Suppressor macrophage (primary cell): ENCODE measurements around the gene ABCF1.
A peak's percentile ranks its signal among the peaks of the same experiment; 100 is the strongest.

Experiments used
- DNase-seq, 4 experiments: peaks; one replicate each; pipeline ENCODE4 v3.0.0-alpha.2; 2020 to 2022

ABCF1 gene

GRCh38 chr6:30626484-30627366 is 55.5 kb downstream of the ABCF1 start, which contains the start of gene ATAT1:
ATAT1 (plus strand) TSS chr6:30626874.
- peak; percentile 88 to 93 (median 89) for DNase-seq

DNA sequence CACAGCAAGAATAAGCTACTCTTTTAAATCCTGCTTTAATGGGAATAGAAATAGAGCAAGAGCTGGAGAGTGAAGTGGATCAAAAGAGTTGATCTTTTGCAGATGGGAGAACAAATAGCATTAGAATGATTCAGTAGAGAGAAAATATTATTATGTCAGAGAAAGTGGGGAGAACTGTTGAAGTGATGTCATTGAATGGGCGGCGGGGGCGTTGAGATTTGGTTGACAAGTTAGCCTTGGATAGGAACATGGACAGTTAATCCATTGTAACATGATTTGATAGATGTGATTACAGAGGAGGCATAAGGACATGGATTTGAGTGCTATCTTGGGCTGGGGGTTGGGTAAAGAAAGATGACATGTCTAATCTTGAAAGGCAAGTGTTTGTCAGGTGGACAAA is 64.6 kb downstream of the ABCF1 start:
- DNase-seq: no peak

DNA sequence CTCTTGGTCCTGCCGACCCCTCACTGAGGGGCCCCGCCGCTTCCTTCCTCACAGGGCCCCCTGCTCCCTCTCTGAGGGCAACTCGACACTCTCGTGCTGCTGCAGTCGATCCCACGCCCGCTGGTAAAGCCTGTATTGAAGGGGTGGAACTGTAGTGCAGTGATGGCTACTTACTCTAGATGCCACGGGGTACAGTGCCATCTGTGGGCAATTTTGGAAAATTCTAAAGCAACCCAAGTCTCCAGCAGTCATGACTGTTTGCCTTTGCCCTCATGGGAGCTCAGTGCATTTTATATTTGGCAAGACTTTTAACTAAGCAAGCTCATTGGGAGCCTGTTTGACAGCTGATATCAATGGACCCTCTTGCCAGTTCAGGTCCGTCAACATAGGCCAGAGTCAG is 69.2 kb downstream of the ABCF1 start:
- DNase-seq: peak in 1 of 4 experiments; percentile 11

GRCh38 chr6:30641048-30641447 is 69.8 kb downstream of the ABCF1 start:
- DNase-seq: no peak
